ENCODE results near the gene MAP2K5. TPM values are rescaled to one million over a fixed set of nuclear protein-coding genes. Genes with fewer than 3 reads are reported as not detected.

The MAP2K5 gene
- total RNA-seq, 1 experiment from 2014 or later, result 15.0 TPM

DNA sequence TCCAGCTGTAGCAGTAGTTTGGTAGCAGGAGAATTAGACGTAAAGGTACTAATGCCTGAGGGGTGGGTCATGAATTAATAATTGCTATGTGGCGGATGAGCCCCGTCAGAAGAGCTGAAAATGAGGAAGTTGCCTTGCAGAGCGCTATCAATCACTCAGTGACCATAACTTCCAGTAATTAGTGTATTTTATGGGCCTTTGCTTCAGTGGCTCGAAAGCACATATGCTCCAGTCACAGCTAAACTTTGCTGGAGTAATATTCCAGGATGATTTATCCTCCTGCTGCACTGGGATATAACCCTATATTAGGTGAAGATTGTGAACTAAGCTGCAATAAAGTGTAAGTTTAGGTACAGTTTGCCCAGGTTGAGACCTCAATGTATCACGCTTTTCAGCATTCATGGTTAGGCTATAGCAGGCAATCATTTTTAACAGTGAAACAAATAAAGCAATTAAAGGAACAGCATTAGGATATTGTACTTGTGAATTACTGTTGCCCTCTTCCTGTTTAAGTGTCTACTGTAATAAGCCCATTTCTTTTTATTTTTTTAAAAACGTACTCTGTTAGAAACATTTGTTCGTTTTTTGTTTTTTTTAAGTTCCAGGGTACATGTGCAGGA lies 178.2 kb downstream of the MAP2K5 start:
- Histone ChIP-seq H3K9ac (ENCODE audit: extremely low read depth, insufficient read length, low read length) (no peak overlapping the region), H4K91ac (ENCODE audit: insufficient read length, low read depth, low read length) (no peak overlapping the region), H2BK5ac (ENCODE audit: insufficient read length, low read length) (no peak overlapping the region), H3K23ac (ENCODE audit: insufficient read length, low read depth, low read length) (no peak overlapping the region), H3K27ac (ENCODE audit: insufficient read length, low read depth, low read length) (no peak overlapping the region), H2AK5ac (ENCODE audit: insufficient read length, low read length) (no peak overlapping the region), H3K27me3 (ENCODE audit: insufficient read depth, low read length) (no peaks in the 10 kb centered on the region), H3K18ac (ENCODE audit: insufficient read length, low read depth, low read length) (no peak overlapping the region), H3K4ac (ENCODE audit: low read depth, low read length) (no peak overlapping the region), H3K9me3 (ENCODE audit: control insufficient read depth, low read depth, low read length) (no peaks in the 10 kb centered on the region), H3K23me2 (ENCODE audit: insufficient read length, low read depth, low read length, poor library complexity, severe bottlenecking) (no peaks in the 10 kb centered on the region), H2AFZ (ENCODE audit: low read length) (no peak overlapping the region), H3K14ac (ENCODE audit: insufficient read depth, low read length) (no peak overlapping the region), H3K79me2 (ENCODE audit: insufficient read depth, low read length) (no peaks in the 10 kb centered on the region), H4K5ac (ENCODE audit: insufficient read length, low read depth, low read length) (no peak overlapping the region), H3K4me1 (ENCODE audit: insufficient read depth, low read length) (no peaks in the 10 kb centered on the region), H2BK12ac (ENCODE audit: insufficient read length, low read depth, low read length) (no peak overlapping the region), H3K56ac (ENCODE audit: insufficient read length, low read depth, low read length) (no peak overlapping the region), H3K79me1 (ENCODE audit: insufficient read depth, low read depth, low read length, poor library complexity, severe bottlenecking) (no peaks in the 10 kb centered on the region), H4K20me1 (ENCODE audit: control insufficient read depth, insufficient read depth, insufficient read length) (no peaks in the 10 kb centered on the region), H2BK120ac (ENCODE audit: low read depth, low read length, poor library complexity, severe bottlenecking) (no peak overlapping the region), H4K8ac (replicated peaks; ENCODE audit: insufficient read length, low read depth, low read length) (no peak overlapping the region), H3K4me2 (ENCODE audit: insufficient read depth, insufficient read length, low read length) (no peak overlapping the region), H2BK15ac (ENCODE audit: low read depth, low read length) (no peak overlapping the region), H3T11ph (ENCODE audit: low read length) (no peak overlapping the region), H2BK20ac (ENCODE audit: low read depth, low read length, poor library complexity, severe bottlenecking) (no peak overlapping the region)
- no CpG with 5 or more reads among the region's 8 CpGs for WGBS (ENCODE audit: extremely low coverage, insufficient read length, low lambda C conversion rate)
- no peaks in the 10 kb centered on the region for H3K4me1 Mint-ChIP-seq
- no peaks in the 10 kb centered on the region for H3K9me3 Mint-ChIP-seq
- no peak overlapping the region for H3K4me3 Mint-ChIP-seq
- no peaks in the 10 kb centered on the region for H3K36me3 Mint-ChIP-seq (ENCODE audit: insufficient read depth in 1 of 3, low read depth in 3 of 3)
- H3K27me3 Mint-ChIP-seq (ENCODE audit: low read depth), result no peaks in the 10 kb centered on the region
- DNase-seq, result no peak
- H3K27ac Mint-ChIP-seq, result no peak overlapping the region
- TF ChIP-seq, protein P1, sequence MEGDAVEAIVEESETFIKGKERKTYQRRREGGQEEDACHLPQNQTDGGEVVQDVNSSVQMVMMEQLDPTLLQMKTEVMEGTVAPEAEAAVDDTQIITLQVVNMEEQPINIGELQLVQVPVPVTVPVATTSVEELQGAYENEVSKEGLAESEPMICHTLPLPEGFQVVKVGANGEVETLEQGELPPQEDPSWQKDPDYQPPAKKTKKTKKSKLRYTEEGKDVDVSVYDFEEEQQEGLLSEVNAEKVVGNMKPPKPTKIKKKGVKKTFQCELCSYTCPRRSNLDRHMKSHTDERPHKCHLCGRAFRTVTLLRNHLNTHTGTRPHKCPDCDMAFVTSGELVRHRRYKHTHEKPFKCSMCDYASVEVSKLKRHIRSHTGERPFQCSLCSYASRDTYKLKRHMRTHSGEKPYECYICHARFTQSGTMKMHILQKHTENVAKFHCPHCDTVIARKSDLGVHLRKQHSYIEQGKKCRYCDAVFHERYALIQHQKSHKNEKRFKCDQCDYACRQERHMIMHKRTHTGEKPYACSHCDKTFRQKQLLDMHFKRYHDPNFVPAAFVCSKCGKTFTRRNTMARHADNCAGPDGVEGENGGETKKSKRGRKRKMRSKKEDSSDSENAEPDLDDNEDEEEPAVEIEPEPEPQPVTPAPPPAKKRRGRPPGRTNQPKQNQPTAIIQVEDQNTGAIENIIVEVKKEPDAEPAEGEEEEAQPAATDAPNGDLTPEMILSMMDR (conservative IDR thresholded peaks at IDR 0.05), result no peak
